Stimulated activated CD8-positive, alpha-beta memory T cell treated with anti-CD3 and anti-CD28 coated beads, Interleukin-2, amount 100 ng/mL, for 48 hours (primary cell): Measurements from ENCODE around the gene STX18.

Experiments used
- DNase-seq, 2 donors: peaks; one replicate each; pipeline ENCODE4 v3.0.0-alpha.2; 2020; ENCODE audit warnings: low read depth in 2 of 2

The STX18 gene

GRCh38 chr4:4401036-4401435, 140.8 kb downstream of the STX18 start:
- DNase-seq, result no peak

DNA sequence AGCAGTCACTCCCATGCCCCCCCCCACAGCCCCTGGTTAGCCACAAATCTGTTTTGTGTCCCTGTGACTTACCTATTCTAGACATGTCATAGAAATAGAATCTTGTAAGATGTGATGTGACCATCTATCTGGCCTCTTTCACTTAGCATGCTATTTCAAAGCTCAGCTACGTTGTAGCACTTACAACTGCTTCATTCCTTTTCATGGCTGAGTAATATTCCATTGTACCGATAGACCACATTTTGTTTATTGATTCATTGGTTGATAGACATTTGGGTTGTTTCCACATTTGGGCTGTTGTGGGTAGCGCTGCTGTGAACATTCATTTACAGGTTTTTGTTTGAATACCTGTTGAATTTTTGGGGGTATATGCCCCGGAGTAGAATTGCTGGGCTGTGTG, 143.4 kb downstream of the STX18 start:
- no peak for DNase-seq

- DNase-seq, result no peak
These were observed 144.4 kb downstream of the STX18 start for GRCh38 chr4:4397441-4397819.

- no peak for DNase-seq
These were observed 145.0 kb downstream of the STX18 start for GRCh38 chr4:4396628-4397440.

- no peak for DNase-seq
These were observed 145.8 kb downstream of the STX18 start for GRCh38 chr4:4395849-4396627.

DNA sequence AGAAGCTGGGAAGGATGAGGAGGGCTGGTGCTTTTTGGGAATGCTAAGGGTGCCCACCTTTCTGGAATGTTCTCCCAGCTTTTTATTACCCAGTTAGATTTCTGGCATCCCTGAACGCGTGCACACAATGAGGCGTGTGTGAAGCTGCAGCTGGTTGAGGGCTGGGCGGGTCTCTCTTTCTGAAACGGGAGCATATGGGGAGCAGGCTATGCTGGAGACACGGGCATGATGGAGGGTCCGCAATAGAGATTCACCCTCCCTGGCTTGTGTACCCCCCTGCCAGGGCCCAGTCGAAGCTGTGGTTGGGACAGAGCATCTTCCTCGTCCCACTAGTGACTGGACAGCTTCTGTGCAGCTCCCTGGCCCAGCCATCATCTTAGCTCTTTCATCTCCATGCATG, 146.5 kb downstream of the STX18 start:
- no peak for DNase-seq

DNA sequence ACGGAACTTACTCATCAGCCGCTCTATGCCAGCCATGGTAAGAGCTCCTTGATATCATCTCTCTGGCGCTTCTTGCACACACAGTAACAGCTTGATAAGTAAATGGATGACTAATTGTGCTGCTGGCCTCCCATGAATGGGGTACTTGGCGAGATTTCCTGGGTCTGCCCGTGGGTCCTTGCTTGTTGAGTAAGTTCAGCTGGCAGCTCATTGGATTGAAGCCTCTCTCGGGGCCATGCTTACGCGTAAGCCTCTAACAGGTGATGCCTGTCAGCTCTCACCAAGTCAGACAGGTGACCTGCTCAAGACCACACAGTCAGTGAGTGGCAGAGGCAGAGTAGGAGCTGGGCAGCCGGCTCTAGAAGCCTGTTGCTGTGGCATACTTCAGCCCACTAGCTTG, 147.2 kb downstream of the STX18 start:
- no peak for DNase-seq

DNA sequence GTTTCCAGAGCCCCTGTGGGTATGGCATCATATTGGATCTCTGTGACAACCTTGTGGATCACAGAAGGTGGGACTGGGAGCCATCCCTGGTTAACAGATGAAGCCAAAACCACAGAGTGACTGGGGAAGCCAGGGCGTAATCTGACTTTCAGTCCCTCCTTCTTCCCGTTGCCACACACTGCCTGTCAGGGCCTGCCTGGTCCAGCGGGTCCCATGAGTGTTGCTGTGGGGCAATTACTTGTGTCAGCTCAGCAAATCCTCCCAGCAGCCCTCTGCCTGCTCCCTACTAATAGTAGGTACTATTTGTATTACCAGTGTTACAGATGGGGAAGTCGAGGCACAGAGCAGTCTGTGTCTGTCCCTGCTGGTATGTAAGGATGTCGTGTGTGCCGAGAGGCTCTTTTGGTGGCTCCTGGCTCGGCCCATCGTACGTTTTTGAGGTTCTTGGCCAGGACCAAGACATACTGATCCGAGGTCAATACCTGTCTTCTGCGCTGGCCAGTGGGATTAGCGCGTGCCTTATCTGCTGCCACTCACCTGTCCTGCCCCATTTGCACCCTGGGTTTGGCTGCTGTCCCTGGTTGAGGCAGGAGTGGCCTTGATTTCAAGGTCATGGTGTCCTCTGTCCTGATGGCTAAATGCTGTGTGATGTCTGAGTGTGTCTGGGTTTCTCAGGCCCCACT, 149.2 kb downstream of the STX18 start:
- no peak for DNase-seq

DNA sequence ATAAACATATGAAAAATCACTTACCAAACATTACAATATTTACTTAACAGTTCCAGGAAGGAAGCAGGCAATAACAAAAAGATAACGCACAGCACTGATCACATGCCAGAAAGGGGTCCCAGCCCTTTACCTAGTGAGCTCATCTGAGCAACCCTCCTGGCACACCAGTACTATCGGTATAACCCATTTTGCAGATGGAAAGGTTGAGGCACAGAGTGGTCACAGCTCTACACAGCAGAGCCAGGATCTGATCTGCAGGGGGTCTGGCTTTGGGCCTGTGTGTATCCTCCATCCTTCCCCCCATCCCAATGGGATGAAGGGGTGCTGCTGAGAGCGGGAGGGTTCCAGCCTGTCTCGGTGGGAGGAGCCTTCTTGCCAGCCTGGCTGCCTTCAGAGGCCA, 150.0 kb downstream of the STX18 start:
- no peak for DNase-seq

DNA sequence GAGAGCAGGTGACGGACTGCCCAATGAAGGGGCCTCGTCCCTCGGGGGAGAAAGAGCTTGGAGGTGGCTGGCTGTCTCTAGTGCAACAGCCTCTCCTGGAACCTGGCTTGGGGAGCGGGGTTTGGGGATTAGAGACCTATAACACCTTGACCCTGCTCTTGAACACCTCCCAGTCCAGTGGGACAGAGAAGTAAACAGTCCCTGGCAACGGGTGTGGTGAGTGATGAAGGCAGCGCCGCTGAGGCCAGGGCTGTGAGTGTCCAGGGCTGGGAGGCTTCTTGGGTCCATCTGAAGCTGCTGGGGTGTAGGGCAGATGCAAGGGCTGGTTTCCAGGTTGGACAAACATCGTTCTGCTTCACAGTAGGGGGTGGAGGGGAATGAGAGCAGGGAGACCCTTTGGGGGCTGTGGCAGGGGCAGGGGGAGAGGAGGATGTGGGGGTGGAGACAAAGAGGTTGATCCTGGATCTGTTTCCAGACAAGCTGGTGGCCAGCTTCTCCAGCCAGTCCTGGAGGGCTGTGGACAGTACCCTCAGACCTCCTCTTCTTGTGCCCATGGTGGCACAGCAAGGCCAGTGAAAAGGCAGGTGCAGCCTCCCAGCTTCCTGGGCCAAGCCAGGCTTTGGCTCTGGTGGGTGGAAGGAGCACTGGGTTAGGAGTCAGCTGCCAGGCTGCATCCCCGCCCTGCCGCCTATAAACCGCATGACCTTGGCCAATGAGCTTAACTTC, 151.2 kb downstream of the STX18 start:
- DNase-seq, result no peak

GRCh38 chr4:4390046-4390445, 151.8 kb downstream of the STX18 start:
- no peak for DNase-seq

GRCh38 chr4:4388836-4389575, 152.8 kb downstream of the STX18 start:
- no peak for DNase-seq

GRCh38 chr4:4388311-4388790, 153.5 kb downstream of the STX18 start:
- no peak for DNase-seq

DNA sequence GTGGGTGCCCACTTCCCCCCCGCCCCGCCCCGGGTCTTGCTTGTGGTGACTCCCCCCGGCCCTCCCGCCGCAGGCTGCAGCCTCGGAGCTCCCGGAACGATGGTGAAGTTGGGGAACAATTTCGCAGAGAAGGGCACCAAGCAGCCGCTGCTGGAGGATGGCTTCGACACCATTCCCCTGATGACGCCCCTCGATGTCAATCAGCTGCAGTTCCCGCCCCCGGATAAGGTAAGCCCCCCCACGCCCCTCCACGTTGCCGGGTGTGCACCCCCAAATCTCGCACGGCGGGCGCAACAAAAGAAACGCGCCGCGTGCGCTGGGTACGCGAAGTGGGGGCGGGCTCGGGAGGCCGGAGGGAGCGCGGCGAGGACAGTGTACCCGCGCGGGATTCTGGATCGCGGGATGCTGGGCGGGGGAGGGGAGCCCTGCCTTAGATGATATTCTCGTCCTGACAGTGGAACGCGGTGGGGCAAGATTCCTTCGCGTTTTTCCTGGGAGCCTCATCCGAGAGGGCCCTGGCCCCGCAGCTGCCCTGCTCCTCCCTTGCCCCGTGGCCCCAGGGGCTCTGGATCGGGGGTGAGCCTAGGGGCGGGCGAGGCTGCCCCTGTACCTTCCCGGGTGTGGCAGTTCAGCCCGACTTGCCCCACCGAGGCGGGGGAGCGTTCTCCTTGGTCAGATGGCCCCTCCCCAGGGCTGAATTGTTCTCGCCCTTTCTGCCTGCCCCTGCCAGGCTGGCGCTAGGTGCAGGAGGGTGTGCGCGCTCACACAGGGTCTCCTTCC, 154.1 kb downstream of the STX18 start:
- DNase-seq, result no peak

DNA sequence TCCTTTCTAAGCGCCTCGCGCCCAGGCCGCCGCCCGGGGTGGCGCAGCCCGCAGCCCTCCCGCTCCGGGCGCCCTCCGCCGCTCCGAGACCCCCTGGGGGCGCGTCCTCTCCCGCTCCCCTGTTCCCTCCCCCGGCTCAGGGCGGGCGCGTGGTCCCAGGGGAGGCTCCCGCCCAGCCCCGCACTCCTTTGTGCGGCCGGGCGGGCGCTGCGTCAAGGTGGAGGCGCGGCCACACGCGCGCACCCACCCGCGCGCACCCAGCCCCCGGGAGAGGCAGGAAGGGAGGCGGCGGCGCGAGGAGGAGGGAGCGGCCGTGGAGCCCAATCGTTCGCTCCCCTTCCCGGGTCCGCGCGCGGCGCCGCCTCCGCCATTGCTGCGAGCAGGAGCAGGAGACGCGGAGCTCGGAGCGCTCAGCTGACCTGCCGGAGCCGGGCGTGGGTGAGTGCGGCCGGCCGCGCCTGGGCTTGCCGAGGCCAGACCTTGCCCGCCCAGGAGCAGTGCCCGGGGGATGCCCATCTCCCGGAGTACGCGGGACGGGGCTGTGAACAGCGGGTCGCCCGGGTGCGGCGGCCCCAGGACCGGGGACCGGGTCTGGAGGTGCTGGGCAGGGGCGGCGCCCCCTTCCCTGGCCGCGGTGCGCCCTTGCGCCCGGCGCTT, 155.0 kb downstream of the STX18 start, which contains the start of gene NSG1:
Gene NSG1, plus strand, starts transcription at position 367 of the 657 bp plus-strand sequence. CDS start 528 bp downstream, outside the sequence.
- no peak for DNase-seq

- no peak for DNase-seq
These were observed 155.5 kb downstream of the STX18 start for GRCh38 chr4:4386296-4386735.

GRCh38 chr4:4385729-4386295, 156.0 kb downstream of the STX18 start:
- no peak for DNase-seq

DNA sequence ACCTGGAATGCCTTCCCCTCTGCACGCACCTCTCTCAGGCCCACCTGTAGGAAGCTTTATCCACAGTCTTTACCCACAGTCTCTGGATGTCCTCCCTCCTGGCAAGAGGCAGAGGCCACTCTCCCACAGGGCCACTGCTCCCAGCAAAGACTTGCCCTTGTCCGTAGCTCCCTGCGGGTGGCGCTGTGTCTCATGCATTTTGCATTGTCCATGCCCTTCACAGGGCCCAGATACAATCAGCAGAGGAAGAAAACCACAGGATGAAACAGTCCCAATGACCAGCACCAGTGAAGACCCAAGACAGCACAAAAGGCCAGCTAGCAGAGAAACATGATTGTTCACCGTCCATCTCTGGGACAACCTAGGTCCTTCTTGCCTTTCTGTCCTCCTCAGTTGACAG, 157.0 kb downstream of the STX18 start:
- DNase-seq, result no peak

GRCh38 chr4:4383085-4383484, 158.8 kb downstream of the STX18 start:
- no peak for DNase-seq
